Stimulated activated CD4-positive, alpha-beta T cell treated with anti-CD3 and anti-CD28 coated beads, Interleukin-15, amount 100 ng/mL, for 1 hour (primary cell): Measurements from ENCODE around the gene RUBCNL.
A peak's percentile ranks its signal among the peaks of the same experiment; 100 is the strongest.

ENCODE experiments used
- DNase-seq, 2 donors: peaks; one replicate each; pipeline ENCODE4 v3.0.0-alpha.2; 2020; ENCODE audit warnings: low read depth in 1 of 2, low spot score in 1 of 2

RUBCNL gene

GRCh38 chr13:46342538-46342937 is 44.5 kb downstream of the RUBCNL start:
- no peak for DNase-seq

GRCh38 chr13:46341112-46341711 is 45.8 kb downstream of the RUBCNL start:
- DNase-seq, result no peak

GRCh38 chr13:46340631-46341111 is 46.4 kb downstream of the RUBCNL start:
- DNase-seq, result no peak

GRCh38 chr13:46340011-46340410 is 47.0 kb downstream of the RUBCNL start:
- no peak for DNase-seq

GRCh38 chr13:46339035-46339666 is 47.9 kb downstream of the RUBCNL start:
- no peak for DNase-seq

- no peak for DNase-seq
Observed at GRCh38 chr13:46337700-46338099, 49.4 kb downstream of the RUBCNL start.

- no peak for DNase-seq
Observed at GRCh38 chr13:46334035-46334822, 52.8 kb downstream of the RUBCNL start.

GRCh38 chr13:46332772-46333171 is 54.3 kb downstream of the RUBCNL start:
- no peak for DNase-seq

GRCh38 chr13:46329624-46330023 is 57.4 kb downstream of the RUBCNL start:
- no peak for DNase-seq

GRCh38 chr13:46327246-46327645 is 59.8 kb downstream of the RUBCNL start:
- DNase-seq, result no peak

- no peak for DNase-seq
Observed at GRCh38 chr13:46324976-46325375, 62.1 kb downstream of the RUBCNL start.

GRCh38 chr13:46321494-46322225 is 65.4 kb downstream of the RUBCNL start:
- peak; percentile 34 to 46 for DNase-seq

- DNase-seq, result no peak
Observed at GRCh38 chr13:46320821-46321220, 66.2 kb downstream of the RUBCNL start.

- DNase-seq, result no peak
Observed at GRCh38 chr13:46320406-46320805, 66.6 kb downstream of the RUBCNL start.

- no peak for DNase-seq
Observed at GRCh38 chr13:46318986-46319385, 68.1 kb downstream of the RUBCNL start.

- DNase-seq, result no peak
Observed at GRCh38 chr13:46317120-46317519, 69.9 kb downstream of the RUBCNL start.

- no peak for DNase-seq
Observed at GRCh38 chr13:46315491-46316075, 71.5 kb downstream of the RUBCNL start.

- no peak for DNase-seq
Observed at GRCh38 chr13:46315036-46315435, 72.0 kb downstream of the RUBCNL start.

- no peak for DNase-seq
Observed at GRCh38 chr13:46314587-46314986, 72.5 kb downstream of the RUBCNL start.

GRCh38 chr13:46313432-46314257 is 73.4 kb downstream of the RUBCNL start:
- no peak for DNase-seq
